Activated naive CD8-positive, alpha-beta T cell (primary cell): ENCODE measurements around the gene RDM1.

Source experiments
- H3K27ac Mint-ChIP-seq: one replicate; pipeline ENCODE4 v1.8.0; 2021; ENCODE audit warnings: mixed read lengths
- H3K27me3 Mint-ChIP-seq: one replicate; pipeline ENCODE4 v1.8.0; 2021; ENCODE audit warnings: mixed read lengths
- H3K36me3 Mint-ChIP-seq: one replicate; pipeline ENCODE4 v1.8.0; 2021; ENCODE audit warnings: mixed read lengths
- H3K4me1 Mint-ChIP-seq: one replicate; pipeline ENCODE4 v1.8.0; 2021; ENCODE audit warnings: low read depth, mixed read lengths
- H3K4me3 Mint-ChIP-seq: one replicate; pipeline ENCODE4 v1.8.0; 2021; ENCODE audit warnings: mild to moderate bottlenecking, mixed read lengths
- H3K9me3 Mint-ChIP-seq: one replicate; pipeline ENCODE4 v1.8.0; 2021; ENCODE audit warnings: low read depth, mixed read lengths

RDM1 gene

DNA sequence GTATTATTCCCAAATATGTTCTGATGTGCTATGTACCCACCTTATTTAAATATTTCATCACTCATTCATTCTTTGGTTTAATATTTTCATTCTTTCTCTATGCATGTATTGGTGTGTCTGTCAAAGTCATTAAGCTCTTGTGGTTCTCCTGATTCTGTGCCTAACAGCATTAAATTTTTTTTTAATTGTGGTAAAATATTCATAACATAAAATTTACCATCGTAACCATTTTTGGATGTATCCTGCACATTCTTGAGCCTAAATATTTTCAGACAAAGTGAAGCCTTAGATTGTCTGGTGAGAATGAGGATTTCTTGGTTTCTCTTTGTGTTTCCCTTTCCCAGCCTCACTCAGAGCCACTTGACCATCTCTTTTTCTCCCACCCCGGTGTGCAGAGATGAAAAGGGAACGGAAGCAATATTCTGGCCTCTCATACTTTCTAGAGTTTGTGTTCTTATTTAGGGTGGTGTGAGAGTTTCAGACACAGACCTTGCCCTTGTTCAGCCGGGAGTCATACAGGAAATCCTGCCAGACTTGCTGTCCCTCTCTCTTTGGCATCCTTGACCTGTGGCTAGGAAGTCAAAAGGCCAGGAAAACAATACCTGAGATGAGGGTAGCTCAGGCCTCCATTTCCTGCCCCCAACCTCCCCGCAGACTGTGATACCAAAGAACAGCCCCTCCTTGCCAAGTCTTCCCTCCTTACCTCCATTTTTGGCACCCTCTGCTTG lies 55.3 kb downstream of the RDM1 start:
- no peak overlapping the region for H3K4me3 Mint-ChIP-seq
- peak overlapping the region; percentile 81 for H3K27ac Mint-ChIP-seq
- H3K36me3 Mint-ChIP-seq = no peaks in the 10 kb centered on the region
- H3K4me1 Mint-ChIP-seq = peaks cover 49% of the 10 kb centered on the region
- H3K9me3 Mint-ChIP-seq = no peaks in the 10 kb centered on the region
- no peaks in the 10 kb centered on the region for H3K27me3 Mint-ChIP-seq

- H3K36me3 Mint-ChIP-seq = no peaks in the 10 kb centered on the region
- H3K4me3 Mint-ChIP-seq = no peak overlapping the region
- no peaks in the 10 kb centered on the region for H3K9me3 Mint-ChIP-seq
- no peaks in the 10 kb centered on the region for H3K27me3 Mint-ChIP-seq
- H3K4me1 Mint-ChIP-seq = peaks cover 35% of the 10 kb centered on the region
- no peak overlapping the region for H3K27ac Mint-ChIP-seq
Observed at GRCh38 chr17:35872196-35872980, 58.2 kb downstream of the RDM1 start.

- no peaks in the 10 kb centered on the region for H3K36me3 Mint-ChIP-seq
- peak overlapping the region; percentile 76 for H3K27ac Mint-ChIP-seq
- H3K27me3 Mint-ChIP-seq = no peaks in the 10 kb centered on the region
- H3K4me1 Mint-ChIP-seq = peaks cover 29% of the 10 kb centered on the region
- no peaks in the 10 kb centered on the region for H3K9me3 Mint-ChIP-seq
- no peak overlapping the region for H3K4me3 Mint-ChIP-seq
Observed at GRCh38 chr17:35870906-35871819, 59.4 kb downstream of the RDM1 start.

GRCh38 chr17:35868737-35869136 lies 61.8 kb downstream of the RDM1 start, which contains the start of gene HEATR9:
Gene HEATR9, minus strand, starts transcription at chr17:35868891. Its CDS starts 149 bp downstream, at chr17:35868742.
- H3K9me3 Mint-ChIP-seq = no peaks in the 10 kb centered on the region
- H3K4me3 Mint-ChIP-seq = no peak within 1 kb of the TSS
- H3K27me3 Mint-ChIP-seq = no peaks in the 10 kb centered on the region
- H3K4me1 Mint-ChIP-seq = peaks cover 21% of the 10 kb centered on the region
- H3K36me3 Mint-ChIP-seq = no peaks in the 10 kb centered on the region
- H3K27ac Mint-ChIP-seq = no peak within 1 kb of the TSS
